AG09319 (cell line): ENCODE results near the gene HGD.

Experiments used
- DNase-seq: peaks from one replicate; pipeline ENCODE4 v3.0.0-alpha.2; 2010; ENCODE audit warnings: low read depth; ENCODE audit errors: extremely low read depth
- TF ChIP-seq, protein P1 (sequence below): IDR thresholded peaks from 2 replicates; pipeline ENCODE4 v1.5.1; 2011; ENCODE audit warnings: low read depth, mild to moderate bottlenecking, inconsistent platforms, low read length, moderate library complexity

HGD gene

DNA sequence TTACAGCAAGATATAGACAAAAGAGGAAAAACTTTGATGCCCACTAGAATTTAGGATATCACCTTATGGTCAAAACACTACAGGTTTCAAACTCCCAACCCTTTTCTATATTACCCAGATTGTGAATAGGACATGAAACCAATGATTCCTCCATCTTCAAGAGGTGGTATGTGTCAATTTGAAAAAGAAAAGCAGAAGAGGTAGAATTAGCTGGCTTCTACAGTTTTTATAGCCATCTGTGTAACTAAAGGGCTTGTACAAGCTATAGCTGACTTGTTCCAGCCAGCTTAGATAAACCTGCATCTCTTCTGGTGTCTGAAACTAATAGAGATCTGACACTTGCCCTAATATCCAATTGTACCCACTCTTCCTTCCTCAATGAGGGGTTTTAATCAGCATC lies 24.9 kb upstream of the HGD start:
- TF ChIP-seq, protein P1, sequence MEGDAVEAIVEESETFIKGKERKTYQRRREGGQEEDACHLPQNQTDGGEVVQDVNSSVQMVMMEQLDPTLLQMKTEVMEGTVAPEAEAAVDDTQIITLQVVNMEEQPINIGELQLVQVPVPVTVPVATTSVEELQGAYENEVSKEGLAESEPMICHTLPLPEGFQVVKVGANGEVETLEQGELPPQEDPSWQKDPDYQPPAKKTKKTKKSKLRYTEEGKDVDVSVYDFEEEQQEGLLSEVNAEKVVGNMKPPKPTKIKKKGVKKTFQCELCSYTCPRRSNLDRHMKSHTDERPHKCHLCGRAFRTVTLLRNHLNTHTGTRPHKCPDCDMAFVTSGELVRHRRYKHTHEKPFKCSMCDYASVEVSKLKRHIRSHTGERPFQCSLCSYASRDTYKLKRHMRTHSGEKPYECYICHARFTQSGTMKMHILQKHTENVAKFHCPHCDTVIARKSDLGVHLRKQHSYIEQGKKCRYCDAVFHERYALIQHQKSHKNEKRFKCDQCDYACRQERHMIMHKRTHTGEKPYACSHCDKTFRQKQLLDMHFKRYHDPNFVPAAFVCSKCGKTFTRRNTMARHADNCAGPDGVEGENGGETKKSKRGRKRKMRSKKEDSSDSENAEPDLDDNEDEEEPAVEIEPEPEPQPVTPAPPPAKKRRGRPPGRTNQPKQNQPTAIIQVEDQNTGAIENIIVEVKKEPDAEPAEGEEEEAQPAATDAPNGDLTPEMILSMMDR, result no peak
- DNase-seq, result no peak

DNA sequence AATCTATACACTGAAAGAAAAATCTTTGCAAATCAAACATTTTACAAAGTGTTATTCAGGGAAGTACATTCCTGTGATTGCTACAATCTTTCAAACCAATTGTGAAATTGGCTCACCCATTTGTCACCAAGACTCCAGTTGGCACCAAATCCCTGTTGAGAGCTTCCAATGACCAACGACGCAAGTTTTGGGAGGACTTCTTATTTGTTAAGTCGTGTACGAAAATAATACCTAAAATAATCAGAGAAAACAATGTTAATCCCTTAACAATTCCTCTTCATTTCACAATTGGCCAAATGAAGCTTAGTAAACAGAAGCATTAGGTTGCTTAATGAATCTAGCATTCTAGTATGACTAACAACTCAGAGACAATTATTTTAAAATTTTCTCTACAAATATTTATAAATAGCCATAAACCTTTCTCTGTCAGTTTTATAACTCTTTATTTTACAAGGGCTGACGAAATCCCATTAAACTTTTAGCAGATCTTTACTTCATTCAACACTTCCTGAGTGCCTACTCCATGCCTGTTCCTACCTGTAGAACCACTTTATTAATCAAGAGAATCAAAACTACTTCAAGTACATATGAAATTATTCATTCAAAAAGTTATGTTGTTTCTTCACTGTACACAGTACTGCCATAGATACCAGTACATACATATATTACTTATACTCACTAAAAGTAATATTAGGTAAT lies 24.0 kb upstream of the HGD start:
- no peak for DNase-seq

DNA sequence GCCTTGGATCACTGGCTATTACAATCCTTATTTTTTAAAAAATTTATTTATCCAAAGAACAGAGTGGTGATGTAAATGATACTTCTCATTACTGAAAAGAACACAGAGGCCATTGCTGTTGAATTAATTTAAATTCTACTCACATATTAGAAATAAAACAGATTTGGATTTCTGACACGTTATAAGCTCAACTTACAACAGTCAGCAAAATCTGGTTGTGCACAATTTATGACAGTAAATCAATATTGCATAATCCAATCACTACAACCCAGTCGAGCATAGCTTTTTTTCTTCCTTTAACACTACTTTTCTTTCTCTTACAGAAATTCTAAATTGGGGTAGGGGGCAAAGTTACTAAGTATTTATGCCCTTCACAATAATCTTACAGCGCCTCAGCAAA lies 17.3 kb upstream of the HGD start:
- no peak for DNase-seq
- TF ChIP-seq, protein P1, result no peak

More for the DNA sequence above, 24.0 kb upstream of the HGD start:
- TF ChIP-seq, protein P1, result no peak

DNA sequence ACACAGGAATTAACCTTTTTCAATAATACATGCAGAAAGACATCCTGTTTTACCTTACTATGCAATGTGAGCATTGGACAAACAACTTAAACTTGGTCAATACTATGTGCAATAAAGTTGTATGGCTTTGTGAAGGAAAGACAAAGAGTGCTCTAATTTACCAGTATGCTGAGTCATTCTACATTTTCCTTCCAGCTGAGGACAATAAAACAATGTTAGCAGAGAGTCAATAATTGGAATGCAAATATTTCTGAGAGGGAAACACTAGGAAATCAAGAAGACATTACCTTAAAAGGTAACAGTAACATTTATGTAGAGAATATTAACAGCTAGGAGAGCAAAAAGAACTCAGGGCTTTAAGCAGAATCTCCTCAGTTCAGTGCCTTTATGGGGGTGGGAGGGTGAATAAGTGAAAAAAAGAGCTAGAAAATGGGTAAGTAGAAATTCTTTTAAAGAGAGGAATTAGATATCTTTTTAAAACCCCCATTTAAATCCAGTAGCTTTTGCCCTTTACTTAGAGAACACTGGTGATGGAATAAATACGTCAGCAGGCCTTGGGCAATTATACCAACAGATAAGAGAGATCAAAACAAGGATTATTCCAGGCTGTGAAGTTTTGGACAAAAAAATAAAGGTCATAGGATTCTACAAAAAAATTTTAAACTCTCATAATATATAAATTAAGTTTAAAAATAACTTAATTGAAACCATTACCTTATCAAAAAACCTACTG lies 11.6 kb upstream of the HGD start:
- TF ChIP-seq, protein P1, result no peak
- peak; percentile 11 for DNase-seq

DNA sequence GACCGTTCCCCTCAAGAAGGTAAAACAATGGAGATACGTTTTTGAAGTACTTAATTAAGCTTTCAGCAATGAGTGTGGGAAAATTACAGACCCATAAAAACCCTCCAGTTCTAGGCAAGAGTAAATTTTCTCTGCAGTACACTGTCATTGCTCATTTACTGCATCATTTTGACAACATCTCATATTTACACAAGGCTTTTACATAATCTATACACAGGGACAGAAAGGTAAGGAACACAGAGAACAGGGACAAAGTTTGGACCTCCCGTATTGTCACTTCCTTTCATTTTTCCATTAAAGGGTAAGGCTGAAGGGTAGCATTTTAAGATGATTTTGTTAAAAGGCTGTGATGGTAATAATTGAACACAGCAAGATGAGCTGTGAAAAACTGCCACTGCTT lies 7.4 kb upstream of the HGD start:
- DNase-seq, result no peak
- TF ChIP-seq, protein P1, result no peak

DNA sequence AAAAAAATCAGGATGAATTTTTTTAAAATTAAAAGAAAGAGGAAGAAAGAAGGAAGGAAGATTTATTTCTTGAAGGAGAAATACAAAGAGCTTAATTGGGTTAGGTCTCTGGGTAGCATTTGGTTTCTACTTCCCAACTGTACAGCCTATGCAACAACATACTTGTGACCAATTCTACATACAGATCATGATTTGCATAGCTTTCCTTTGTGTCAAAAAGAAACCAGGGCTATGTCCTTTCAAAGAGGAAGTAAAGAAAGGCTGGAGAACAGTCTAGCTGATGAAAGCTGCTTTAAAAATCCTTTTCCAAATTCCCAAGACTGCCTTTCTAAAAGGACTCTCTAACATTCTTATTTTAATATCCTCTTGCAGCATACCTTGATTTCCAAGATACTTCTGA lies 6.1 kb upstream of the HGD start:
- DNase-seq, result peak; percentile 5
- TF ChIP-seq, protein P1, result no peak

DNA sequence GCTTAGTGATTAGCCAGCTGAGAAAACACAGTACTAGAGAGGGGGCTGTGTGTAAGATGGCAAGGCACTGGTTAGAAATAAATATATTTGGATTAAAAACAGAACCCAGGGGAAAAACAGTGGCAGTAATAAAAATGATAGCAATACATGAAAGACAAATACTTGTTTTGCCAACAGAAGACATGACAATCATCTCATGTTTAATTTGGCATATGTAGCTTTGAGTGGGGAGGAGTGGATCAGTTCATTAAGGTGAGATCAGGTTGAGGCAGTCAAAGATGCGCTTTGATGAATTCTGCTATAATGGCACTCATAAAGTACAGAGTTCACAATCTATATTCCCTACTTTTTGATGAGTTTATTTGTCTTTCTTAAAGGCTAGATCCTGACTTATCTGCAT lies 3.4 kb upstream of the HGD start:
- no peak for DNase-seq
- TF ChIP-seq, protein P1, result no peak
